Astrocyte (in vitro differentiated cells and primary cell): ENCODE data around the gene SLC6A4. TPM values are rescaled to one million over a fixed set of nuclear protein-coding genes. Genes with fewer than 3 reads are reported as not detected.

ENCODE experiments used
- DNase-seq: peaks from one replicate; pipeline ENCODE4 v3.0.0-alpha.2; 2010; ENCODE audit warnings: low read depth
- FAIRE-seq: peaks from 2 replicates; lab custom pipeline; 2011; peaks lifted over from hg19 to GRCh38; lab: Jason Lieb, UNC
- H2AFZ ChIP-seq: 2 replicates; pipeline ENCODE4 v1.6.0; 2012; ENCODE audit warnings: low read depth, low read length, inconsistent platforms
- H3K27ac ChIP-seq: 2 replicates; pipeline ENCODE4 v1.5.1; 2011; ENCODE audit warnings: low read depth, low read length, inconsistent platforms
- H3K27me3 ChIP-seq: 2 replicates; pipeline ENCODE4 v1.6.0; 2011; ENCODE audit warnings: low read length, inconsistent platforms; ENCODE audit not compliant: insufficient read depth
- H3K36me3 ChIP-seq: 2 replicates; pipeline ENCODE4 v1.5.1; 2011; ENCODE audit warnings: low read length, inconsistent platforms; ENCODE audit not compliant: insufficient read depth
- H3K4me1 ChIP-seq: 2 replicates; pipeline ENCODE4 v1.5.1; 2011; ENCODE audit warnings: low read length, inconsistent platforms; ENCODE audit not compliant: insufficient read depth
- H3K4me2 ChIP-seq: 2 replicates; pipeline ENCODE4 v1.6.0; 2012; ENCODE audit warnings: low read length, inconsistent platforms
- H3K4me3 ChIP-seq: 2 replicates; pipeline ENCODE4 v1.5.1; 2011; ENCODE audit warnings: low read depth, mild to moderate bottlenecking, low read length, inconsistent platforms; ENCODE audit not compliant: insufficient read depth
- H3K79me2 ChIP-seq: 2 replicates; pipeline ENCODE4 v1.6.0; 2012; ENCODE audit warnings: mild to moderate bottlenecking, low read length, inconsistent platforms; ENCODE audit not compliant: insufficient read depth
- H3K9ac ChIP-seq: 2 replicates; pipeline ENCODE4 v1.6.0; 2012; ENCODE audit warnings: mild to moderate bottlenecking, low read length, inconsistent platforms
- H3K9me3 ChIP-seq: 2 replicates; pipeline ENCODE4 v1.5.1; 2012; ENCODE audit warnings: low read depth, mild to moderate bottlenecking, low read length, inconsistent platforms; ENCODE audit not compliant: insufficient read depth
- H4K20me1 ChIP-seq: 2 replicates; pipeline ENCODE4 v1.6.0; 2012; ENCODE audit warnings: low read length, inconsistent platforms; ENCODE audit not compliant: insufficient read depth
- H3K27ac Mint-ChIP-seq: one replicate; pipeline ENCODE4 v1.8.0; 2021; ENCODE audit warnings: mild to moderate bottlenecking, mixed read lengths; ENCODE audit not compliant: unreplicated experiment
- H3K27me3 Mint-ChIP-seq: one replicate; pipeline ENCODE4 v1.8.0; 2021; ENCODE audit warnings: low read depth, mixed read lengths; ENCODE audit not compliant: unreplicated experiment
- H3K36me3 Mint-ChIP-seq: one replicate; pipeline ENCODE4 v1.8.0; 2021; ENCODE audit warnings: low read depth, mixed read lengths; ENCODE audit not compliant: unreplicated experiment
- H3K4me1 Mint-ChIP-seq: one replicate; pipeline ENCODE4 v1.8.0; 2021; ENCODE audit warnings: low read depth, mixed read lengths; ENCODE audit not compliant: unreplicated experiment
- H3K4me3 Mint-ChIP-seq: one replicate; pipeline ENCODE4 v1.8.0; 2021; ENCODE audit warnings: mild to moderate bottlenecking, moderate library complexity, mixed read lengths; ENCODE audit not compliant: unreplicated experiment
- H3K9me3 Mint-ChIP-seq: one replicate; pipeline ENCODE4 v1.8.0; 2021; ENCODE audit warnings: mild to moderate bottlenecking, mixed read lengths; ENCODE audit not compliant: unreplicated experiment
- CTCF ChIP-seq: IDR thresholded peaks from 2 replicates; pipeline ENCODE4 v1.5.1; 2011; ENCODE audit warnings: low read depth, mild to moderate bottlenecking, inconsistent platforms, low read length, moderate library complexity; ENCODE audit not compliant: insufficient read depth
- EZH2 ChIP-seq: IDR thresholded peaks from 2 replicates; pipeline ENCODE4 v1.6.1; 2012; ENCODE audit warnings: mild to moderate bottlenecking, low read length, inconsistent platforms; ENCODE audit not compliant: insufficient read depth
- total RNA-seq: library from RNA; stranded (reverse); gene quantifications from 2 replicates; pipeline ENCODE4 v1.2.1, GENCODE V29; 2021

SLC6A4 gene
- total RNA-seq, 1 donor from 2014 or later, result not detected

GRCh38 chr17:30217746-30218245, 17.7 kb downstream of the SLC6A4 start:
- H4K20me1 ChIP-seq, result no peaks in the 10 kb centered on the region
- no peak for TF ChIP-seq CTCF
- TF ChIP-seq EZH2, result no peak
- no peak overlapping the region for H3K4me3 ChIP-seq
- no peak overlapping the region for H3K4me3 Mint-ChIP-seq
- DNase-seq (no peak), FAIRE-seq (no peak)
- peaks cover 2% of the 10 kb centered on the region for H3K9me3 Mint-ChIP-seq
- H3K9ac ChIP-seq, result no peak overlapping the region
- no peaks in the 10 kb centered on the region for H3K36me3 Mint-ChIP-seq
- H3K27ac ChIP-seq, result no peak overlapping the region
- H3K27ac Mint-ChIP-seq, result no peak overlapping the region
- H2AFZ ChIP-seq, result no peak overlapping the region
- H3K4me1 Mint-ChIP-seq, result peaks cover 2% of the 10 kb centered on the region
- H3K9me3 ChIP-seq, result no peaks in the 10 kb centered on the region
- no peaks in the 10 kb centered on the region for H3K4me1 ChIP-seq
- H3K27me3 ChIP-seq, result peaks cover 15% of the 10 kb centered on the region
- no peaks in the 10 kb centered on the region for H3K36me3 ChIP-seq
- H3K4me2 ChIP-seq, result no peak overlapping the region
- no peaks in the 10 kb centered on the region for H3K79me2 ChIP-seq
- H3K27me3 Mint-ChIP-seq, result peaks cover 31% of the 10 kb centered on the region

GRCh38 chr17:30217054-30217453, 18.4 kb downstream of the SLC6A4 start:
- Histone ChIP-seq H3K9me3 (no peaks in the 10 kb centered on the region), H2AFZ (no peak overlapping the region), H3K27me3 (peaks cover 15% of the 10 kb centered on the region), H3K36me3 (no peaks in the 10 kb centered on the region), H3K27ac (no peak overlapping the region), H3K79me2 (no peaks in the 10 kb centered on the region), H3K9ac (no peak overlapping the region), H3K4me3 (no peak overlapping the region), H3K4me1 (no peaks in the 10 kb centered on the region), H4K20me1 (no peaks in the 10 kb centered on the region), H3K4me2 (no peak overlapping the region)
- no peak overlapping the region for H3K27ac Mint-ChIP-seq
- H3K4me1 Mint-ChIP-seq, result peaks cover 1% of the 10 kb centered on the region
- peaks cover 1% of the 10 kb centered on the region for H3K9me3 Mint-ChIP-seq
- H3K4me3 Mint-ChIP-seq, result no peak overlapping the region
- DNase-seq (no peak), FAIRE-seq (no peak)
- peaks cover 36% of the 10 kb centered on the region for H3K27me3 Mint-ChIP-seq
- no peak for TF ChIP-seq EZH2
- H3K36me3 Mint-ChIP-seq, result no peaks in the 10 kb centered on the region

- Histone ChIP-seq H4K20me1 (no peaks in the 10 kb centered on the region), H3K79me2 (no peaks in the 10 kb centered on the region), H3K36me3 (no peaks in the 10 kb centered on the region), H3K9ac (no peak overlapping the region), H3K4me1 (no peaks in the 10 kb centered on the region), H3K4me2 (no peak overlapping the region), H3K27ac (no peak overlapping the region), H2AFZ (no peak overlapping the region), H3K9me3 (no peaks in the 10 kb centered on the region), H3K27me3 (no peaks in the 10 kb centered on the region), H3K4me3 (no peak overlapping the region)
- H3K27me3 Mint-ChIP-seq, result peaks cover 28% of the 10 kb centered on the region
- no peaks in the 10 kb centered on the region for H3K4me1 Mint-ChIP-seq
- FAIRE-seq (no peak), DNase-seq (no peak)
- H3K27ac Mint-ChIP-seq, result no peak overlapping the region
- TF ChIP-seq EZH2 (no peak), CTCF (no peak)
- peaks cover 7% of the 10 kb centered on the region for H3K36me3 Mint-ChIP-seq
- no peaks in the 10 kb centered on the region for H3K9me3 Mint-ChIP-seq
- no peak overlapping the region for H3K4me3 Mint-ChIP-seq
Observed at GRCh38 chr17:30212750-30213149, 22.7 kb downstream of the SLC6A4 start.
